Sigmoid colon (tissue), 4 donors: Measurements from ENCODE around the gene LAMA3.

Source experiments
- POLR2A ChIP-seq, 2 donors: fragments of 450-650 bp; IDR thresholded peaks; one replicate each; pipeline ENCODE4 v1.6.1; 2016; ENCODE audit warnings: antibody characterized with exemption in 2 of 2, mild to moderate bottlenecking in 2 of 2, moderate library complexity in 2 of 2
- POLR2AphosphoS5 ChIP-seq, 4 donors: sonication (generic); formaldehyde crosslinking; IDR thresholded peaks; one replicate each; pipeline ENCODE4 v1.6.1; 2017; ENCODE audit warnings: antibody characterized with exemption in 4 of 4

- no peak for TF ChIP-seq POLR2A (IDR thresholded peaks at IDR 0.05)
- TF ChIP-seq POLR2AphosphoS5 (IDR thresholded peaks at IDR 0.05), result no peak
Measured at GRCh38 chr18:23969664-23970063, 280.4 kb downstream of the LAMA3 start.
